BJ (cell line): ENCODE data around the gene CEPT1. TPM values are rescaled to one million over a fixed set of nuclear protein-coding genes. Genes with fewer than 3 reads are reported as not detected.

Experiments used
- CTCF ChIA-PET: fragments of 350-600 bp; formaldehyde crosslinking; extraction: SDS; loops from one replicate; lab custom pipeline; 2021; ENCODE audit warnings: antibody characterized with exemption, inconsistent platforms; lab: Yijun Ruan, JAX
- POLR2A ChIA-PET: fragments of 300-600 bp; sonication (Branson Sonifier 250); formaldehyde crosslinking; extraction: SDS; loops from one replicate; lab custom pipeline; 2021; ENCODE audit warnings: antibody characterized with exemption; lab: Charles Lee
- DNase-seq: peaks from one replicate; pipeline ENCODE4 v3.0.0-alpha.2; 2011; ENCODE audit warnings: low read depth
- H3K27me3 ChIP-seq: 2 replicates; pipeline ENCODE4 v1.6.0; 2011; ENCODE audit warnings: low read length; ENCODE audit not compliant: control insufficient read depth, insufficient read depth
- H3K36me3 ChIP-seq: 2 replicates; pipeline ENCODE4 v1.5.1; 2011; ENCODE audit warnings: low read length; ENCODE audit not compliant: control insufficient read depth, insufficient read depth
- H3K4me3 ChIP-seq: 2 replicates; pipeline ENCODE4 v1.5.1; 2011; ENCODE audit warnings: low read depth, mild to moderate bottlenecking, control low read depth, low read length
- CTCF ChIP-seq: IDR thresholded peaks from 2 replicates; pipeline ENCODE4 v1.5.1; 2011; ENCODE audit warnings: low read depth, mild to moderate bottlenecking, control low read depth, inconsistent platforms, low read length, moderate library complexity; ENCODE audit not compliant: insufficient read depth
- polyA plus RNA-seq: library from polyadenylated mRNA; depleted of rRNA; stranded (reverse); fragments of >200 nt; gene quantifications from 2 replicates; pipeline ENCODE4 v1.2.3, GENCODE V29; 2011

Gene CEPT1
- polyA plus RNA-seq, 1 experiment = 15.5 TPM

GRCh38 chr1:111219557-111220286, 79.7 kb downstream of the CEPT1 start:
- CTCF ChIA-PET = interaction anchor here (0.7 to 2.1 kb wide), 6 partner anchors 67 to 190 kb away, joined by 3 to 7 read pairs (median 4); no protein-coding TSS in a partner anchor
- H3K4me3 ChIP-seq = no peak overlapping the region
- no peak for TF ChIP-seq CTCF
- no peaks in the 10 kb centered on the region for H3K27me3 ChIP-seq
- no peak for DNase-seq
- POLR2A ChIA-PET = no interaction called here
- no peaks in the 10 kb centered on the region for H3K36me3 ChIP-seq

- POLR2A ChIA-PET = no interaction called here
- Histone ChIP-seq H3K36me3 (no peaks in the 10 kb centered on the region), H3K27me3 (no peaks in the 10 kb centered on the region), H3K4me3 (no peak overlapping the region)
- CTCF ChIA-PET = interaction anchor here (0.6 to 2.1 kb wide), 9 partner anchors 19 to 695 kb away, joined by 3 to 9 read pairs (median 3); no protein-coding TSS in a partner anchor
- no peak for DNase-seq
- no peak for TF ChIP-seq CTCF
These were observed 80.4 kb downstream of the CEPT1 start for GRCh38 chr1:111220302-111220890.

- ChIA-PET POLR2A (no interaction called here), CTCF (interaction anchor here (0.6 to 2.8 kb wide), 5 partner anchors 111 to 696 kb away, joined by 3 to 23 read pairs (median 7); no protein-coding TSS in a partner anchor)
- no peak for TF ChIP-seq CTCF
- DNase-seq = no peak
- H3K4me3 ChIP-seq = no peak overlapping the region
- no peaks in the 10 kb centered on the region for H3K27me3 ChIP-seq
- H3K36me3 ChIP-seq = no peaks in the 10 kb centered on the region
These were observed 81.2 kb downstream of the CEPT1 start for GRCh38 chr1:111221276-111221632.

- CTCF ChIA-PET = interaction anchor here (1.9 to 2.8 kb wide), 3 partner anchors 111 to 192 kb away, joined by 7 to 23 read pairs (median 9); no protein-coding TSS in a partner anchor
- DNase-seq = no peak
- POLR2A ChIA-PET = no interaction called here
- H3K27me3 ChIP-seq = no peaks in the 10 kb centered on the region
- H3K4me3 ChIP-seq = no peak overlapping the region
- no peaks in the 10 kb centered on the region for H3K36me3 ChIP-seq
- TF ChIP-seq CTCF = no peak
These were observed 81.7 kb downstream of the CEPT1 start for GRCh38 chr1:111221633-111222291.
